Sigmoid colon (tissue), 3 donors: ENCODE measurements around the gene UBL7.

Experiments
- CTCF ChIP-seq, 4 experiments: fragments of 450-650 bp in 3 of 4; fragments of 200-600 bp in 1 of 4; IDR thresholded peaks; one replicate each; pipeline ENCODE4 v1.5.1; 2016 to 2019; ENCODE audit warnings: antibody characterized with exemption in 4 of 4, mild to moderate bottlenecking in 3 of 4, moderate library complexity in 2 of 4
- POLR2A ChIP-seq, 2 donors: fragments of 450-650 bp; IDR thresholded peaks; one replicate each; pipeline ENCODE4 v1.6.1; 2016; ENCODE audit warnings: antibody characterized with exemption in 2 of 2, mild to moderate bottlenecking in 2 of 2, moderate library complexity in 2 of 2

- no peak for TF ChIP-seq CTCF (IDR thresholded peaks at IDR 0.05)
- TF ChIP-seq POLR2A (IDR thresholded peaks at IDR 0.05): no peak
Observed at GRCh38 chr15:74414603-74415338, 46.2 kb downstream of the UBL7 start.
